GM23338 (cell line): Measurements from ENCODE around the gene ZNF324.

Experiments
- CREB1 ChIP-seq: fragments of 250-450 bp; sonication (Bioruptor Pico); IDR thresholded peaks from 2 replicates; pipeline ENCODE4 v1.5.0; 2020; ENCODE audit warnings: low read depth, mild to moderate bottlenecking, moderate library complexity
- CTCF ChIP-seq, 2 experiments: fragments of 200-600 bp in 1 of 2; sonication (generic) in 1 of 2; conservative IDR thresholded peaks; 2 replicates each; pipeline versions ENCODE4 v1.5.1 to v1.6.1; 2016 to 2017; ENCODE audit warnings: antibody characterized with exemption in 2 of 2, low read depth in 2 of 2, mild to moderate bottlenecking in 2 of 2, moderate library complexity in 1 of 2
- EZH2 ChIP-seq: fragments of 200-600 bp; sonication (generic); IDR thresholded peaks from one replicate; pipeline ENCODE4 v1.8.0; 2017; ENCODE audit warnings: antibody characterized with exemption, mild to moderate bottlenecking, low read depth; ENCODE audit not compliant: unreplicated experiment
- EZH2phosphoT487 ChIP-seq: fragments of 200-600 bp; sonication (generic); IDR thresholded peaks from one replicate; pipeline ENCODE4 v1.8.1; 2018; ENCODE audit warnings: antibody characterized with exemption; ENCODE audit not compliant: unreplicated experiment
- JUNB ChIP-seq: IDR thresholded peaks from one replicate; pipeline ENCODE4 v1.6.1; 2016; ENCODE audit warnings: antibody characterized with exemption; ENCODE audit not compliant: unreplicated experiment
- POLR2AphosphoS5 ChIP-seq: IDR thresholded peaks from 2 replicates; pipeline ENCODE4 v1.6.1; 2016; ENCODE audit warnings: antibody characterized with exemption, low read depth
- ZNF114 ChIP-seq: fragments of 250-450 bp; sonication (Bioruptor Pico); IDR thresholded peaks from 2 replicates; pipeline ENCODE4 v1.5.0; 2020; ENCODE audit warnings: mild to moderate bottlenecking, moderate library complexity
- TF ChIP-seq, protein P1 (sequence below): IDR thresholded peaks from one replicate; pipeline ENCODE4 v1.6.1; 2018; ENCODE audit warnings: antibody characterized with exemption; ENCODE audit not compliant: unreplicated experiment

DNA sequence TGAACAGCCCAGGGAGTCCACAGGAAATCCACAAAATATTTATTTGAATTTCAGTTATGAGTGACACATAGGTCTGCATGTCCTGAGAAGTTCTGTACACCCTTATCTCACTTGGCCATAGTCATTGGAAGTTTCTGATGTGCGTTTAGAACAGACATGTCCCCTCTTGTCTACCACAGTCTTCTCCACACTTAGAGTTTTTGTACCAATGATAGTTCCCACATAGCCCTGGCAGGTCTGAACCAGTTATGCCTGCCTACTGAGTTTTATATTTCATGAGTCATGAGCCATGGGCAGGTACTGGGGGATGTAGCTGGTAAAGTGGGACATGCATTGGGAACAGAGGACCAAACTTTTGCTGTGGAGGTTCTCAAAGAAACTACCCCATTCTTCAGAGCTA lies 38.3 kb upstream of the ZNF324 start:
- TF ChIP-seq CTCF (conservative IDR thresholded peaks at IDR 0.05; ENCODE audit: low read depth in 2 of 2) (no peak), POLR2AphosphoS5 (no peak), JUNB (no peak), EZH2 (no peak), EZH2phosphoT487 (no peak), CREB1 (CRISPR knock-in tag) (no peak), ZNF114 (CRISPR knock-in tag) (no peak)
- TF ChIP-seq, protein P1, sequence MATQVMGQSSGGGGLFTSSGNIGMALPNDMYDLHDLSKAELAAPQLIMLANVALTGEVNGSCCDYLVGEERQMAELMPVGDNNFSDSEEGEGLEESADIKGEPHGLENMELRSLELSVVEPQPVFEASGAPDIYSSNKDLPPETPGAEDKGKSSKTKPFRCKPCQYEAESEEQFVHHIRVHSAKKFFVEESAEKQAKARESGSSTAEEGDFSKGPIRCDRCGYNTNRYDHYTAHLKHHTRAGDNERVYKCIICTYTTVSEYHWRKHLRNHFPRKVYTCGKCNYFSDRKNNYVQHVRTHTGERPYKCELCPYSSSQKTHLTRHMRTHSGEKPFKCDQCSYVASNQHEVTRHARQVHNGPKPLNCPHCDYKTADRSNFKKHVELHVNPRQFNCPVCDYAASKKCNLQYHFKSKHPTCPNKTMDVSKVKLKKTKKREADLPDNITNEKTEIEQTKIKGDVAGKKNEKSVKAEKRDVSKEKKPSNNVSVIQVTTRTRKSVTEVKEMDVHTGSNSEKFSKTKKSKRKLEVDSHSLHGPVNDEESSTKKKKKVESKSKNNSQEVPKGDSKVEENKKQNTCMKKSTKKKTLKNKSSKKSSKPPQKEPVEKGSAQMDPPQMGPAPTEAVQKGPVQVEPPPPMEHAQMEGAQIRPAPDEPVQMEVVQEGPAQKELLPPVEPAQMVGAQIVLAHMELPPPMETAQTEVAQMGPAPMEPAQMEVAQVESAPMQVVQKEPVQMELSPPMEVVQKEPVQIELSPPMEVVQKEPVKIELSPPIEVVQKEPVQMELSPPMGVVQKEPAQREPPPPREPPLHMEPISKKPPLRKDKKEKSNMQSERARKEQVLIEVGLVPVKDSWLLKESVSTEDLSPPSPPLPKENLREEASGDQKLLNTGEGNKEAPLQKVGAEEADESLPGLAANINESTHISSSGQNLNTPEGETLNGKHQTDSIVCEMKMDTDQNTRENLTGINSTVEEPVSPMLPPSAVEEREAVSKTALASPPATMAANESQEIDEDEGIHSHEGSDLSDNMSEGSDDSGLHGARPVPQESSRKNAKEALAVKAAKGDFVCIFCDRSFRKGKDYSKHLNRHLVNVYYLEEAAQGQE: no peak
